Left ventricle myocardium inferior (tissue), 1 donor: Measurements from ENCODE around the gene FAAP100. TPM values are rescaled to one million over a fixed set of nuclear protein-coding genes. Genes with fewer than 3 reads are reported as not detected.

Experiments
- DNase-seq: peaks from one replicate; pipeline ENCODE4 v3.0.0-alpha.2; 2020
- H3K27ac ChIP-seq: fragments of 200-600 bp; replicated peaks from 2 replicates; pipeline ENCODE4 v1.8.0; 2021
- H3K27me3 ChIP-seq: fragments of 200-600 bp; 2 replicates; pipeline ENCODE4 v1.8.0; 2021; ENCODE audit warnings: low read depth
- H3K36me3 ChIP-seq: fragments of 200-600 bp; 2 replicates; pipeline ENCODE4 v1.8.0; 2021
- H3K4me1 ChIP-seq: fragments of 200-600 bp; 2 replicates; pipeline ENCODE4 v1.8.0; 2021
- H3K4me3 ChIP-seq: fragments of 200-600 bp; 2 replicates; pipeline ENCODE4 v1.8.0; 2021; ENCODE audit warnings: mild to moderate bottlenecking, moderate library complexity
- H3K9me3 ChIP-seq: fragments of 200-600 bp; replicated peaks from 2 replicates; pipeline ENCODE4 v1.8.0; 2021
- CTCF ChIP-seq: fragments of 200-600 bp; IDR thresholded peaks from 2 replicates; pipeline ENCODE4 v1.8.0; 2021; ENCODE audit warnings: antibody characterized with exemption, mild to moderate bottlenecking, borderline replicate concordance
- intact Hi-C: fragments of 100-400 bp; cut with micrococcal nuclease; formaldehyde crosslinking; loops from one replicate; pipeline ENCODE4 v1.11.0; 2022
- total RNA-seq: library from RNA; stranded (reverse); fragmentation: NEBNext Ultra II Directional; extraction: Animal tissue kit (Norgen Biotek cat#: 25700); gene quantifications from one replicate; pipeline ENCODE4 v1.2.1, GENCODE V29; 2021
- donor health status: DM: no; HTN: yes; CAD: no; lungs with severe emphysema.

Gene FAAP100
- total RNA-seq, 1 donor from 2014 or later: 15.9 TPM

DNA sequence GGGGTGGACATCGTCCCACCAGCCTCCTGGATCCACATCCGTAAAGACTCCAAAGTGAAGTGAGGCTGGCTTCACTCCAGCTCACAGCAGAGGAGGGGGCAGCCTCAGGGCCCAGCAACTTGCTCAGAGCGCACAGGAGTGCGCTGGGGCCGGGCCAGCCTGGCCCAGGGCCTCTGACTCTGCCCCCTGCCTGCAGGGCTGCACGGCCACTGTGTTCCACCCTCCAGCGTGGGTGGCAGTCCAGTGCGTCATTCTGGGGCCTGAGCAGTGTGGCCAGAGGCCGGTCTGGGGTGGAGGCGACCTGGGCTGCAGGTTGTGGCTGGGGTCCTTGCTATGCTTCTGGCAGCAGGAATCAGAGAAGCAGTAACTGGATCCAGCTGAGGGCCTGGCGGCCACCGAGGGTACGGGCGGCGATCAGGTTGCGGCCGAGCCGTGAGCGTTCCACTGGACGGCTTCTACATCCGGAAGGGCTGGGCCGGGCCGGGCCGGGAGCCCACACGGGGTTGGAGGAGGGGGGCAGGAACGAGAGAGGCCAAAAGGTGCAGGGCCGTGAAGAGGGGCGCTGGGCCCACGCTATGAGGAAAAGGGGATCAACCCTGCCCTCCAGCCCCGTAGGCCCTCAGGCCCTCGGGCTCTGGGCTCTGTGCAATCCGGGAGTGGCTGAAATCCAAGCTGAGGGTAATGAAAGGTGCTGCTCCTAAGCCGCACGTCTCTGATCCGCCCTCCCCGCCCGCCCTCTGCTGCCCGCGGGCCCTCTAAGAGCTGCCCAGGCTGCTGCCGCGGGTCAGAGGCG lies 24.4 kb downstream of the FAAP100 start, which contains the start of gene FSCN2:
Gene FSCN2 (plus strand): TSS at position 787 of the 793 bp plus-strand sequence. CDS start 155 bp downstream, outside the sequence.
- Histone ChIP-seq H3K36me3 (no peaks in the 10 kb centered on the region), H3K27ac (no peak within 1 kb of the TSS), H3K9me3 (no peaks in the 10 kb centered on the region), H3K4me1 (peaks cover 9% of the 10 kb centered on the region), H3K4me3 (no peak within 1 kb of the TSS), H3K27me3 (peaks cover 79% of the 10 kb centered on the region)
- TF ChIP-seq CTCF: no peak
- DNase-seq: no peak
- intact Hi-C loops: no loop called here

GRCh38 chr17:81526662-81527571 lies 25.2 kb downstream of the FAAP100 start:
- no peak for DNase-seq
- H3K27ac ChIP-seq: no peak overlapping the region
- peaks cover 9% of the 10 kb centered on the region for H3K4me1 ChIP-seq
- TF ChIP-seq CTCF: no peak
- no peaks in the 10 kb centered on the region for H3K36me3 ChIP-seq
- no peaks in the 10 kb centered on the region for H3K9me3 ChIP-seq
- peaks cover 83% of the 10 kb centered on the region for H3K27me3 ChIP-seq
- no peak overlapping the region for H3K4me3 ChIP-seq
- intact Hi-C loops: no loop called here

DNA sequence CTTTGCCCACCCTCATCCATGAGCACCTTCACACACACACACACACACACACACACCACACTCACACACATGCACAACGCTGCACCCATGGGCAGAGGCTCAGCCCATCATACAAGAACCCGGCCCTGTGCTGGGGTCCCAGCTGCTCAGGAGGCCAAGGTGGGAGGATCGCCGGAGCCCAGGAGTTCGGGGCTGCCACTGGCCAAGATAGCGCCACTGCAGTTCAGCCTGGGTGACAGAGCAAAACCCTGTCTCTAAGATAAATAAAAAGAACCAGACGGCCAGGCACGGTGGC lies 27.3 kb downstream of the FAAP100 start:
- H3K4me3 ChIP-seq: no peak overlapping the region
- H3K4me1 ChIP-seq: peaks cover 12% of the 10 kb centered on the region
- no peaks in the 10 kb centered on the region for H3K36me3 ChIP-seq
- TF ChIP-seq CTCF: no peak
- no peak overlapping the region for H3K27ac ChIP-seq
- no peaks in the 10 kb centered on the region for H3K9me3 ChIP-seq
- no peak for DNase-seq
- H3K27me3 ChIP-seq: peaks cover 84% of the 10 kb centered on the region
- intact Hi-C loops: no loop called here

DNA sequence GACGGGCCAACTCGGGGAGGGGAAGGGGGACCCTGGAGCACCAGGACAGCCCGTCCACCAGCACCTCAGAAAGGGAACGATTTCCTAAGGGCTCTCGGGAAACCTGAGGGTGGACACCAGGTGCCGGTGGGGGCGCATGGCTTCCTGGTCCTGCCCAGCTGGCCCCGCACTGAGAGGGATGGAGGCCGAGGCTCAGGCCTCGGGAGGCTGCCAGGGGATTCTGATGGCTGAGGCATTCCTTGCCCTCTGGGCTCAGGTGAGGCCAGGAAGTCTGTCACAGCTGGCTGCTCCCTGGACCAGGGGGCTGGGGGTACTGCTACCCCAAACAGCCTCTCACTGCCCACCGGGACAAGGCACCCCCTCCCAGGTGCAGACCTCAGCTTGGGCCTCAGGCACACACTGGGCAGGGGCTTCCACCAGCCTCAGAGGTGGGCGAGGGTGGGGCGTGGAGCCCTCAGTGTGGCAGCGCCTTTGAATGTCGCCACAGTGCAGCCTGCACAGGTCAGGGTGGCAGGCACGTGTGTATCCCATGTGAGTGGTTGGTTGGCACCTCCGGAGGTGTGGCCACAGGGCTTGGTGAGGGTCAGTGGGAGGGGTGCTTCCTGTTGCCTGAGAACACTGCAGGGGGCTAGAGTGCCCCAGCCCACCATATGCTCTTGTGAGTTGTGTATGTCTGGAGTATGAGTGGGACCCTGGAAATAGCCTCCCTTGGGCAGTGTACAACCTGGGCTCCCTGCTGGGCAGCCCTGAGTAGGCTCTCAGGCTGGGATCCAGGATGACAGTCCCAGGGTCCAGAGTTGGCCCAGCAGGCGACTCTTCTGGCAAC lies 27.9 kb downstream of the FAAP100 start:
- Histone ChIP-seq H3K9me3 (no peaks in the 10 kb centered on the region), H3K36me3 (no peaks in the 10 kb centered on the region), H3K4me3 (no peak overlapping the region), H3K27ac (no peak overlapping the region), H3K4me1 (peaks cover 17% of the 10 kb centered on the region), H3K27me3 (peaks cover 84% of the 10 kb centered on the region)
- DNase-seq: no peak
- intact Hi-C loops: no loop called here
- no peak for TF ChIP-seq CTCF

GRCh38 chr17:81523402-81524038 lies 28.6 kb downstream of the FAAP100 start:
- Histone ChIP-seq H3K9me3 (no peaks in the 10 kb centered on the region), H3K4me3 (no peak overlapping the region), H3K4me1 (peaks cover 25% of the 10 kb centered on the region), H3K27me3 (peaks cover 83% of the 10 kb centered on the region), H3K27ac (no peak overlapping the region), H3K36me3 (no peaks in the 10 kb centered on the region)
- intact Hi-C loops: no loop called here
- no peak for TF ChIP-seq CTCF
- DNase-seq: no peak
